Neural cell (in vitro differentiated cells): ENCODE data around the gene SNX30. TPM values are rescaled to one million over a fixed set of nuclear protein-coding genes. Genes with fewer than 3 reads are reported as not detected.

ENCODE experiments used
- H2AFZ ChIP-seq: fragments of 200-600, 300-800 bp; sonication (generic), shearing (Covaris generic); 2 replicates; pipeline ENCODE4 v1.6.0; 2014; ENCODE audit warnings: low read depth, mild to moderate bottlenecking, antibody characterized with exemption, low read length, moderate library complexity
- H3F3A ChIP-seq: fragments of 200-600 bp; shearing (Covaris generic); 2 replicates; pipeline ENCODE4 v1.6.1; 2016; ENCODE audit warnings: mild to moderate bottlenecking, moderate library complexity, mixed read lengths, antibody characterized with exemption, low read length; ENCODE audit not compliant: insufficient read depth, poor library complexity, severe bottlenecking
- H3K27ac ChIP-seq: fragments of 200-600, 300-800 bp; sonication (generic), shearing (Covaris generic); 2 replicates; pipeline ENCODE4 v1.5.1; 2014; ENCODE audit warnings: mild to moderate bottlenecking, low read length, moderate library complexity
- H3K27me3 ChIP-seq: fragments of 300-800, 200-600 bp; sonication (generic), shearing (Covaris generic); 2 replicates; pipeline ENCODE4 v1.6.0; 2014; ENCODE audit warnings: mild to moderate bottlenecking, low read depth, low read length, moderate library complexity; ENCODE audit not compliant: insufficient read depth
- H3K36me3 ChIP-seq: fragments of 300-800, 200-600 bp; sonication (generic), shearing (Covaris generic); 2 replicates; pipeline ENCODE4 v1.5.1; 2014; ENCODE audit warnings: mild to moderate bottlenecking, antibody characterized with exemption, low read length, moderate library complexity; ENCODE audit not compliant: insufficient read depth
- H3K4me2 ChIP-seq: fragments of 300-800, 200-600 bp; sonication (generic), shearing (Covaris generic); 2 replicates; pipeline ENCODE4 v1.6.0; 2014; ENCODE audit warnings: mild to moderate bottlenecking, low read length
- H3K4me3 ChIP-seq: fragments of 300-800, 200-600 bp; sonication (generic), shearing (Covaris generic); 2 replicates; pipeline ENCODE4 v1.5.1; 2014; ENCODE audit warnings: mild to moderate bottlenecking, low read length, moderate library complexity
- H3K79me2 ChIP-seq: fragments of 200-600 bp; shearing (Covaris generic); replicated peaks from 2 replicates; pipeline ENCODE4 v1.6.0; 2014; ENCODE audit warnings: mild to moderate bottlenecking, low read length, moderate library complexity; ENCODE audit not compliant: insufficient read depth
- H3K9ac ChIP-seq: fragments of 300-800, 200-600 bp; sonication (generic), shearing (Covaris generic); 2 replicates; pipeline ENCODE4 v1.6.1; 2016; ENCODE audit warnings: mild to moderate bottlenecking, low read length, mixed read lengths
- H3K9me2 ChIP-seq: fragments of 200-600 bp; shearing (Covaris generic); 2 replicates; pipeline ENCODE4 v1.6.1; 2016; ENCODE audit warnings: mild to moderate bottlenecking, low read length, mixed read lengths; ENCODE audit not compliant: insufficient read depth
- H3K9me3 ChIP-seq: fragments of 200-600, 300-800 bp; sonication (generic), shearing (Covaris generic); 2 replicates; pipeline ENCODE4 v1.6.1; 2016; ENCODE audit warnings: mild to moderate bottlenecking, mixed run types, low read length, moderate library complexity, mixed read lengths
- H4K20me1 ChIP-seq: fragments of 200-600 bp; shearing (Covaris generic); 2 replicates; pipeline ENCODE4 v1.6.1; 2016; ENCODE audit warnings: mild to moderate bottlenecking, mixed run types; ENCODE audit not compliant: insufficient read depth
- CTCF ChIP-seq: fragments of 450-650 bp; IDR thresholded peaks from 2 replicates; pipeline ENCODE4 v1.5.1; 2014; ENCODE audit warnings: antibody characterized with exemption, mild to moderate bottlenecking, moderate library complexity; ENCODE audit not compliant: poor library complexity, severe bottlenecking
- EP300 ChIP-seq: fragments of 450-650 bp; conservative IDR thresholded peaks from 2 replicates; pipeline ENCODE4 v1.6.1; 2014; ENCODE audit warnings: antibody characterized with exemption, mild to moderate bottlenecking, moderate library complexity; ENCODE audit not compliant: poor library complexity, severe bottlenecking
- EZH2 ChIP-seq: fragments of 200-600, 300-800 bp; shearing (Covaris generic), sonication (generic); IDR thresholded peaks from 2 replicates; pipeline ENCODE4 v1.6.1; 2014; ENCODE audit warnings: antibody characterized with exemption, low read length, borderline replicate concordance, mild to moderate bottlenecking; ENCODE audit not compliant: insufficient read depth, poor library complexity, severe bottlenecking
- MXI1 ChIP-seq: fragments of 450-650 bp; conservative IDR thresholded peaks from 2 replicates; pipeline ENCODE4 v1.6.1; 2014; ENCODE audit warnings: antibody characterized with exemption, mild to moderate bottlenecking; ENCODE audit not compliant: poor library complexity, severe bottlenecking
- POLR2AphosphoS5 ChIP-seq: IDR thresholded peaks from 2 replicates; pipeline ENCODE4 v1.6.1; 2012
- RAD21 ChIP-seq: fragments of 450-650 bp; conservative IDR thresholded peaks from 2 replicates; pipeline ENCODE4 v1.6.1; 2014; ENCODE audit warnings: antibody characterized with exemption, mild to moderate bottlenecking, moderate library complexity
- REST ChIP-seq: IDR thresholded peaks from 2 replicates; pipeline ENCODE4 v1.6.1; 2012; ENCODE audit warnings: borderline replicate concordance
- SMC3 ChIP-seq: fragments of 450-650 bp; conservative IDR thresholded peaks from 2 replicates; pipeline ENCODE4 v1.6.1; 2014; ENCODE audit warnings: antibody characterized with exemption, mild to moderate bottlenecking, moderate library complexity; ENCODE audit not compliant: poor library complexity
- TAF1 ChIP-seq: IDR thresholded peaks from 2 replicates; pipeline ENCODE4 v1.6.1; 2012; ENCODE audit warnings: low read depth
- polyA plus RNA-seq: library from polyadenylated mRNA; depleted of rRNA; stranded (reverse); fragments of >200 nt; gene quantifications from 2 replicates; pipeline ENCODE4 v1.2.3, GENCODE V29; 2014

Gene SNX30
- polyA plus RNA-seq, 1 donor from 2014 or later = 30.0 TPM

GRCh38 chr9:112780450-112781036 is 30.0 kb downstream of the SNX30 start:
- Histone ChIP-seq H2AFZ (no peak overlapping the region), H4K20me1 (no peaks in the 10 kb centered on the region), H3K9me2 (no peaks in the 10 kb centered on the region), H3K27me3 (no peaks in the 10 kb centered on the region), H3F3A (no peaks in the 10 kb centered on the region), H3K36me3 (no peaks in the 10 kb centered on the region), H3K27ac (no peak overlapping the region), H3K4me3 (no peak overlapping the region), H3K4me2 (no peak overlapping the region), H3K9me3 (no peaks in the 10 kb centered on the region), H3K9ac (no peak overlapping the region), H3K79me2 (peaks cover 3% of the 10 kb centered on the region)
- TF ChIP-seq POLR2AphosphoS5 (no peak), RAD21 (no peak), MXI1 (no peak), SMC3 (no peak), TAF1 (no peak), EP300 (no peak)

- Histone ChIP-seq H3K27me3 (no peaks in the 10 kb centered on the region), H3K9me2 (no peaks in the 10 kb centered on the region), H3K9ac (no peak overlapping the region), H3K9me3 (no peaks in the 10 kb centered on the region), H3F3A (no peaks in the 10 kb centered on the region), H3K4me3 (no peak overlapping the region), H3K79me2 (no peaks in the 10 kb centered on the region), H2AFZ (no peak overlapping the region), H3K27ac (no peak overlapping the region), H3K36me3 (no peaks in the 10 kb centered on the region), H3K4me2 (no peak overlapping the region), H4K20me1 (no peaks in the 10 kb centered on the region)
- no peak for TF ChIP-seq EZH2
These were observed 31.7 kb downstream of the SNX30 start for GRCh38 chr9:112782218-112782617.

GRCh38 chr9:112783551-112783954 is 33.0 kb downstream of the SNX30 start:
- H3K79me2 ChIP-seq = no peaks in the 10 kb centered on the region
- TF ChIP-seq TAF1 (no peak), CTCF (no peak), SMC3 (no peak), EZH2 (no peak), POLR2AphosphoS5 (no peak), RAD21 (no peak), REST (no peak), MXI1 (no peak), EP300 (no peak)
- no peak overlapping the region for H3K4me3 ChIP-seq
- no peak overlapping the region for H2AFZ ChIP-seq
- no peak overlapping the region for H3K27ac ChIP-seq
- no peaks in the 10 kb centered on the region for H3K9me3 ChIP-seq
- no peaks in the 10 kb centered on the region for H4K20me1 ChIP-seq
- H3K36me3 ChIP-seq = no peaks in the 10 kb centered on the region
- H3K9ac ChIP-seq = no peak overlapping the region
- no peaks in the 10 kb centered on the region for H3K27me3 ChIP-seq
- no peaks in the 10 kb centered on the region for H3F3A ChIP-seq
- H3K9me2 ChIP-seq = no peaks in the 10 kb centered on the region
- H3K4me2 ChIP-seq = no peak overlapping the region
